Esophagus squamous epithelium (tissue), 4 donors: ENCODE measurements around the gene NT5DC4.
A peak's percentile ranks its signal among the peaks of the same experiment; 100 is the strongest.

Experiments
- CTCF ChIP-seq, 6 experiments: fragments of 450-650 bp in 4 of 6; fragments of 200-600 bp in 2 of 6; sonication (generic) in 2 of 6; IDR thresholded peaks; one replicate each; pipeline ENCODE4 v1.5.1; 2016 to 2019; ENCODE audit warnings: antibody characterized with exemption in 6 of 6, mild to moderate bottlenecking in 4 of 6, moderate library complexity in 4 of 6
- POLR2A ChIP-seq, 4 donors: fragments of 450-650 bp; IDR thresholded peaks; one replicate each; pipeline ENCODE4 v1.6.1; 2017; ENCODE audit warnings: antibody characterized with exemption in 4 of 4, mild to moderate bottlenecking in 4 of 4, moderate library complexity in 3 of 4

- TF ChIP-seq CTCF (IDR thresholded peaks at IDR 0.05) (peak in 1 of 6 experiments; percentile 26), POLR2A (IDR thresholded peaks at IDR 0.05) (no peak)
Observed at GRCh38 chr2:112685271-112685884, 35.4 kb upstream of the NT5DC4 start.
